ENCODE results near the gene ZNF506. TPM values are rescaled to one million over a fixed set of nuclear protein-coding genes. Genes with fewer than 3 reads are reported as not detected.
"Not testable (repeated sequence)": the region's sequence is repeated elsewhere in the genome, so short reads cannot be mapped to it uniquely, and the experiment has no call there.

Gene ZNF506
- polyA plus RNA-seq: 10 to 100 TPM in 1 of 4 donors, 1 to 10 TPM in 3; 2.5 to 27.7 (median 4.7) TPM
- long read RNA-seq, donor 1, full-length matches to known transcripts: 19 of 26 reads
- long read RNA-seq, donor 1, partial matches to known transcripts: 0 of 26 reads
- long read RNA-seq, donor 1, other reads (novel, unspliced or antisense): 7 of 26 reads
- long read RNA-seq, donor 2, full-length matches to known transcripts: 8 of 17 reads
- long read RNA-seq, donor 2, partial matches to known transcripts: 9 of 17 reads
- long read RNA-seq, donor 2, other reads (novel, unspliced or antisense): 0 of 17 reads
- long read RNA-seq, donor 3, full-length matches to known transcripts: 16 of 16 reads
- long read RNA-seq, donor 3, partial matches to known transcripts: 0 of 16 reads
- long read RNA-seq, donor 3, other reads (novel, unspliced or antisense): 0 of 16 reads
- long read RNA-seq, donor 4, partial matches to known transcripts: 0 of 1 reads
- long read RNA-seq, donor 4, other reads (novel, unspliced or antisense): 0 of 1 reads
- long read RNA-seq, donor 5, partial matches to known transcripts: 0 of 2 reads
- long read RNA-seq, donor 5, other reads (novel, unspliced or antisense): 0 of 2 reads
- long read RNA-seq, donor 6, full-length matches to known transcripts: 10 of 10 reads
- long read RNA-seq, donor 6, partial matches to known transcripts: 0 of 10 reads
- long read RNA-seq, donor 6, other reads (novel, unspliced or antisense): 0 of 10 reads
- long read RNA-seq, donor 7, full-length matches to known transcripts: 13 of 13 reads
- long read RNA-seq, donor 7, partial matches to known transcripts: 0 of 13 reads
- long read RNA-seq, donor 7, other reads (novel, unspliced or antisense): 0 of 13 reads
- long read RNA-seq, donor 8, full-length matches to known transcripts: 1 of 1 reads
- long read RNA-seq, donor 8, partial matches to known transcripts: 0 of 1 reads
- long read RNA-seq, donor 8, other reads (novel, unspliced or antisense): 0 of 1 reads
- long read RNA-seq, donor 9, full-length matches to known transcripts: 3 of 3 reads
- long read RNA-seq, donor 9, partial matches to known transcripts: 0 of 3 reads
- long read RNA-seq, donor 9, other reads (novel, unspliced or antisense): 0 of 3 reads
- long read RNA-seq, donor 10, full-length matches to known transcripts: 16 of 22 reads
- long read RNA-seq, donor 10, partial matches to known transcripts: 0 of 22 reads
- long read RNA-seq, donor 10, other reads (novel, unspliced or antisense): 6 of 22 reads

GRCh38 chr19:19821366-19821951 is at the start of gene ZNF506:
Gene ZNF506 (minus strand): TSS chr19:19821750. CDS start chr19:19821603, 147 bp downstream.
- DNase-seq (peak; percentile 98 to 99), FAIRE-seq (peak; percentile 49)
- Histone ChIP-seq H3K36me3 (ENCODE audit: control insufficient read depth in 3 of 3, insufficient read depth in 2 of 3, low read depth in 1 of 3, low read length in 3 of 3) (peaks cover 2 to 12% (median 6%) of the 10 kb centered on the region in 3 donors), H3K27me3 (ENCODE audit: control insufficient read depth in 3 of 3, insufficient read depth in 3 of 3, low read length in 3 of 3) (no peaks in the 10 kb centered on the region), H3K4me1 (ENCODE audit: control insufficient read depth in 3 of 3, insufficient read depth in 2 of 3, low read depth in 1 of 3, low read length in 2 of 3) (peaks cover 0 to 2% (median 0%) of the 10 kb centered on the region in 3 donors), H3K27ac (ENCODE audit: low read depth in 1 of 3, low read length in 2 of 3) (peak within 1 kb of the TSS; percentile 70 to 98 (median 97)), H3K9me3 (ENCODE audit: control insufficient read depth in 2 of 2, insufficient read depth in 1 of 2, low read depth in 1 of 2, low read length in 1 of 2) (peaks cover 0 to 43% of the 10 kb centered on the region in 2 donors), H3K4me3 (ENCODE audit: low read depth in 1 of 3, low read length in 3 of 3) (peak within 1 kb of the TSS; percentile 65 to 87 (median 66))
- 0 to 1% (median 0%) methylated on average over 27 to 28 of the region's 28 CpGs for WGBS, 3 donors

- not testable (repeated sequence) for H3K27me3 ChIP-seq (ENCODE audit: control insufficient read depth in 3 of 3, insufficient read depth in 3 of 3, low read length in 3 of 3); DNase-seq; H3K4me1 ChIP-seq (ENCODE audit: control insufficient read depth in 3 of 3, insufficient read depth in 2 of 3, low read depth in 1 of 3, low read length in 2 of 3); H3K27ac ChIP-seq (ENCODE audit: low read depth in 1 of 3, low read length in 2 of 3); H3K4me3 ChIP-seq (ENCODE audit: low read depth in 1 of 3, low read length in 3 of 3); FAIRE-seq
- peaks cover 1 to 42% of the 10 kb centered on the region in 2 donors for H3K9me3 ChIP-seq (ENCODE audit: control insufficient read depth in 2 of 2, insufficient read depth in 1 of 2, low read depth in 1 of 2, low read length in 1 of 2)
- 96 to 98% (median 98%) methylated on average over 5 of the region's 5 CpGs for WGBS, 3 donors
- H3K36me3 ChIP-seq (ENCODE audit: control insufficient read depth in 3 of 3, insufficient read depth in 2 of 3, low read depth in 1 of 3, low read length in 3 of 3): peaks cover 5 to 13% (median 6%) of the 10 kb centered on the region in 3 donors
Measured at GRCh38 chr19:19870086-19870485, 48.5 kb upstream of the ZNF506 start.

- Histone ChIP-seq H3K4me1 (ENCODE audit: control insufficient read depth in 3 of 3, insufficient read depth in 2 of 3, low read depth in 1 of 3, low read length in 2 of 3) (peaks cover 0 to 3% (median 0%) of the 10 kb centered on the region in 3 donors), H3K4me3 (ENCODE audit: low read depth in 1 of 3, low read length in 3 of 3) (peak overlapping the region; percentile 61 to 76 (median 63)), H3K27ac (ENCODE audit: low read depth in 1 of 3, low read length in 2 of 3) (peak overlapping the region; percentile 95 to 99 (median 96)), H3K27me3 (ENCODE audit: control insufficient read depth in 3 of 3, insufficient read depth in 3 of 3, low read length in 3 of 3) (no peaks in the 10 kb centered on the region), H3K9me3 (ENCODE audit: control insufficient read depth in 2 of 2, insufficient read depth in 1 of 2, low read depth in 1 of 2, low read length in 1 of 2) (peaks cover 0 to 19% of the 10 kb centered on the region in 2 donors), H3K36me3 (ENCODE audit: control insufficient read depth in 3 of 3, insufficient read depth in 2 of 3, low read depth in 1 of 3, low read length in 3 of 3) (peaks cover 0 to 5% (median 2%) of the 10 kb centered on the region in 3 donors)
- WGBS, 3 donors: 6 to 22% (median 14%) methylated on average over 23 of the region's 23 CpGs
- FAIRE-seq (no peak), DNase-seq (peak; percentile 2 to 52)
Measured at GRCh38 chr19:19866611-19867248, 45.2 kb upstream of the ZNF506 start.

- DNase-seq: peak; percentile 97
- Histone ChIP-seq H3K4me1 (ENCODE audit: control insufficient read depth in 3 of 3, insufficient read depth in 2 of 3, low read depth in 1 of 3, low read length in 2 of 3) (peaks cover 0 to 3% (median 0%) of the 10 kb centered on the region in 3 donors), H3K4me3 (ENCODE audit: low read depth in 1 of 3, low read length in 3 of 3) (peak within 1 kb of the TSS; percentile 61 to 76 (median 63)), H3K27ac (ENCODE audit: low read depth in 1 of 3, low read length in 2 of 3) (peak within 1 kb of the TSS; percentile 95 to 99 (median 96)), H3K27me3 (ENCODE audit: control insufficient read depth in 3 of 3, insufficient read depth in 3 of 3, low read length in 3 of 3) (no peaks in the 10 kb centered on the region), H3K9me3 (ENCODE audit: control insufficient read depth in 2 of 2, insufficient read depth in 1 of 2, low read depth in 1 of 2, low read length in 1 of 2) (peaks cover 0 to 13% of the 10 kb centered on the region in 2 donors), H3K36me3 (ENCODE audit: control insufficient read depth in 3 of 3, insufficient read depth in 2 of 3, low read depth in 1 of 3, low read length in 3 of 3) (peaks cover 0 to 3% (median 2%) of the 10 kb centered on the region in 3 donors)
- no peak for FAIRE-seq
- 0 to 1% (median 1%) methylated on average over 38 to 43 of the region's 43 CpGs for WGBS, 3 donors
Measured at GRCh38 chr19:19865750-19866610, 44.4 kb upstream of the ZNF506 start, which contains the start of gene ZNF253. Gene ZNF253 (plus strand): TSS chr19:19865882. CDS start chr19:19865997, 115 bp downstream.

- no peak overlapping the region for H3K27ac ChIP-seq (ENCODE audit: low read depth in 1 of 3, low read length in 2 of 3)
- H3K36me3 ChIP-seq (ENCODE audit: control insufficient read depth in 3 of 3, insufficient read depth in 2 of 3, low read depth in 1 of 3, low read length in 3 of 3): no peaks in the 10 kb centered on the region
- H3K27me3 ChIP-seq (ENCODE audit: control insufficient read depth in 3 of 3, insufficient read depth in 3 of 3, low read length in 3 of 3): no peaks in the 10 kb centered on the region
- H3K9me3 ChIP-seq (ENCODE audit: control insufficient read depth in 2 of 2, insufficient read depth in 1 of 2, low read depth in 1 of 2, low read length in 1 of 2): peaks cover 0 to 3% of the 10 kb centered on the region in 2 donors
- WGBS, 3 donors: 12 to 32% (median 26%) methylated on average over 29 of the region's 29 CpGs
- FAIRE-seq: no peak
- H3K4me1 ChIP-seq (ENCODE audit: control insufficient read depth in 3 of 3, insufficient read depth in 2 of 3, low read depth in 1 of 3, low read length in 2 of 3): no peaks in the 10 kb centered on the region
- peak in 1 of 2 donors; percentile 79 for DNase-seq
- H3K4me3 ChIP-seq (ENCODE audit: low read depth in 1 of 3, low read length in 3 of 3): peak overlapping the region in 1 of 3 donors; percentile 53
Measured at GRCh38 chr19:19860756-19861390, 39.3 kb upstream of the ZNF506 start.

- peaks cover 0 to 3% of the 10 kb centered on the region in 2 donors for H3K9me3 ChIP-seq (ENCODE audit: control insufficient read depth in 2 of 2, insufficient read depth in 1 of 2, low read depth in 1 of 2, low read length in 1 of 2)
- no peak for DNase-seq
- no peak overlapping the region for H3K27ac ChIP-seq (ENCODE audit: low read depth in 1 of 3, low read length in 2 of 3)
- no peak overlapping the region for H3K4me3 ChIP-seq (ENCODE audit: low read depth in 1 of 3, low read length in 3 of 3)
- 89 to 97% (median 91%) methylated on average over 2 of the region's 2 CpGs for WGBS, 3 donors
- H3K36me3 ChIP-seq (ENCODE audit: control insufficient read depth in 3 of 3, insufficient read depth in 2 of 3, low read depth in 1 of 3, low read length in 3 of 3): no peaks in the 10 kb centered on the region
- H3K27me3 ChIP-seq (ENCODE audit: control insufficient read depth in 3 of 3, insufficient read depth in 3 of 3, low read length in 3 of 3): no peaks in the 10 kb centered on the region
- H3K4me1 ChIP-seq (ENCODE audit: control insufficient read depth in 3 of 3, insufficient read depth in 2 of 3, low read depth in 1 of 3, low read length in 2 of 3): no peaks in the 10 kb centered on the region
- no peak for FAIRE-seq
Measured at GRCh38 chr19:19858751-19859150, 37.2 kb upstream of the ZNF506 start.

Measured in small intestine (tissue), 16 donors.